ENCODE measurements around the gene ADARB2. TPM values are rescaled to one million over a fixed set of nuclear protein-coding genes. Genes with fewer than 3 reads are reported as not detected.
A peak's percentile ranks its signal among the peaks of the same experiment; 100 is the strongest.

ADARB2 gene
- total RNA-seq, 3 donors from 2014 or later, result 0.31 to 4.2 TPM; not detected in 1

DNA sequence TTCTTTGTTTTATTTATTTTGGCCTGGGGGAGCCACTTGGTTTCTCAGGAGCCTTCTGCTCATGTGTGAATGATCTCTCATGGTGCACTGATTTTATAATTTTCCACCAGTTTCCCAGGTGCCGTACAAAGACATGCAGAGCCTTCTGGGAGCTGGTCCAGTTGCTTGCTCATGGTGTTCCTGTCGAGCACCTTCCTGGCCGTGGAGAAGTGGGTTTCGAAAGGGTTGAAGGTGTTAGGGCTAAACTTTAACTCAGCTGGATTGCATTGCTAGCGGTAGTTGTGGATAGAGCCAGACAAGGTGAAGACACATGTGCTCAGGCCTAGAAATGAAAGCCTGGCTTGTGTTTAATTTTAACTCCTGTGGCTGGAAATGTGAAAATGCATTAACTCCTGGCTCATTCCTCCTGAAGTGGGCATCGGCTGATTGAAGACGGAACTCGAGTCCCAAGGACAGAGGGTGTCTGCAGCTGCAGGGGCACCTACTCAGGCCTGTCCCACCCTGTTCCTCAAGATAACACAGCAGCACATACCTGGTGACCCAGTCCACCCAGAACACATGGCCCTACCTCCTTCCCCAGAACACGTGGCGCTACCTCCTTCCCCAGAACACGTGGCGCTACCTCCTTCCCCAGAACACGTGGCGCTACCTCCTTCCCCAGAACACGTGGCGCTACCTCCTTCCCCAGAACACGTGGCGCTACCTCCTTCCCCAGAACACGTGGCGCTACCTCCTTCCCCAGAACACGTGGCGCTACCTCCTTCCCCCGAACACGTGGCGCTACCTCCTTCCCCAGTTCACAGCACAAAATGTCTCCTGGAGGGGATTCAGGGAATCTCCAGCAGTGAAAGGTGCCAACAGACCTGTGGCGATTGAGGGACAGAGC is 547.9 kb downstream of the ADARB2 start:
- DNase-seq, result no peak

DNA sequence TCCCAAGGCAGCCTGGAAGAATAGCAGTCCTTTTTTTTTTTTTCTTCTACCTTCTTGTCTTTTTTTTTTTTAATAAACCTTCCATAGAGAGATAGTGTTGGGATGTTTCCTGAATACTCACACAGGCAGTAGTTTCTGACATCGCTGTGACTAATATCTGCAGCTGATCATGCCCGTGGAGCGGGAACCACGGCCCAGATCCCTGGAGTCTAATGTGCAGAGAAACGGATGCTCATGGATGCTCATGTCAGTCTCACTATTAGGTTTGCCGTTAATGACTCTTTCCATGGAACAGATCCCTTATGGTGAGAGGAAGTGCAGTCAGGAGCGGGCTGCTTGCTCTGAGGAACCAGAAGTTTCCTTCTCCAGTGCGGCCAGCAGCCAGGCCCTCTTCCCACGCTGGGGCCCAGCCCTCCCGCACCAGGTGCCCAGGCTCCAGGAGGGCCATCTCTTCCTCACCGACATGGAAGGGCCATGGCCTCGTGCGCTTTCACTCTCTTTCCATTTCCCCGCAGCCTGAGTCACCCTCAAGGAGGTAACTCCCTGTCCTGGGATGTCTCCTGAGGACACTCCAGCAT is 548.7 kb downstream of the ADARB2 start:
- DNase-seq (no peak), ATAC-seq (no peak)
- no peaks in the 10 kb centered on the region for H3K36me3 ChIP-seq (ENCODE audit: low read depth)
- TF ChIP-seq, protein P1, sequence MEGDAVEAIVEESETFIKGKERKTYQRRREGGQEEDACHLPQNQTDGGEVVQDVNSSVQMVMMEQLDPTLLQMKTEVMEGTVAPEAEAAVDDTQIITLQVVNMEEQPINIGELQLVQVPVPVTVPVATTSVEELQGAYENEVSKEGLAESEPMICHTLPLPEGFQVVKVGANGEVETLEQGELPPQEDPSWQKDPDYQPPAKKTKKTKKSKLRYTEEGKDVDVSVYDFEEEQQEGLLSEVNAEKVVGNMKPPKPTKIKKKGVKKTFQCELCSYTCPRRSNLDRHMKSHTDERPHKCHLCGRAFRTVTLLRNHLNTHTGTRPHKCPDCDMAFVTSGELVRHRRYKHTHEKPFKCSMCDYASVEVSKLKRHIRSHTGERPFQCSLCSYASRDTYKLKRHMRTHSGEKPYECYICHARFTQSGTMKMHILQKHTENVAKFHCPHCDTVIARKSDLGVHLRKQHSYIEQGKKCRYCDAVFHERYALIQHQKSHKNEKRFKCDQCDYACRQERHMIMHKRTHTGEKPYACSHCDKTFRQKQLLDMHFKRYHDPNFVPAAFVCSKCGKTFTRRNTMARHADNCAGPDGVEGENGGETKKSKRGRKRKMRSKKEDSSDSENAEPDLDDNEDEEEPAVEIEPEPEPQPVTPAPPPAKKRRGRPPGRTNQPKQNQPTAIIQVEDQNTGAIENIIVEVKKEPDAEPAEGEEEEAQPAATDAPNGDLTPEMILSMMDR (IDR thresholded peaks at IDR 0.05), result no peak
- intact Hi-C loops (cut with DNase I, micrococcal nuclease), result no loop called here
- peaks cover 4% of the 10 kb centered on the region for H3K4me1 ChIP-seq (ENCODE audit: low read depth)
- H3K4me3 ChIP-seq, result no peak overlapping the region
- H3K9me3 ChIP-seq, result no peaks in the 10 kb centered on the region

More for the DNA sequence above, 547.9 kb downstream of the ADARB2 start:
- Histone ChIP-seq H3K4me1 (ENCODE audit: low read depth) (peaks cover 4% of the 10 kb centered on the region), H3K36me3 (ENCODE audit: low read depth) (no peaks in the 10 kb centered on the region), H3K4me3 (no peak overlapping the region), H3K9me3 (no peaks in the 10 kb centered on the region)
- intact Hi-C loops (cut with DNase I, micrococcal nuclease), result no loop called here
- TF ChIP-seq, protein P1 (IDR thresholded peaks at IDR 0.05), result no peak
- ATAC-seq, result no peak

DNA sequence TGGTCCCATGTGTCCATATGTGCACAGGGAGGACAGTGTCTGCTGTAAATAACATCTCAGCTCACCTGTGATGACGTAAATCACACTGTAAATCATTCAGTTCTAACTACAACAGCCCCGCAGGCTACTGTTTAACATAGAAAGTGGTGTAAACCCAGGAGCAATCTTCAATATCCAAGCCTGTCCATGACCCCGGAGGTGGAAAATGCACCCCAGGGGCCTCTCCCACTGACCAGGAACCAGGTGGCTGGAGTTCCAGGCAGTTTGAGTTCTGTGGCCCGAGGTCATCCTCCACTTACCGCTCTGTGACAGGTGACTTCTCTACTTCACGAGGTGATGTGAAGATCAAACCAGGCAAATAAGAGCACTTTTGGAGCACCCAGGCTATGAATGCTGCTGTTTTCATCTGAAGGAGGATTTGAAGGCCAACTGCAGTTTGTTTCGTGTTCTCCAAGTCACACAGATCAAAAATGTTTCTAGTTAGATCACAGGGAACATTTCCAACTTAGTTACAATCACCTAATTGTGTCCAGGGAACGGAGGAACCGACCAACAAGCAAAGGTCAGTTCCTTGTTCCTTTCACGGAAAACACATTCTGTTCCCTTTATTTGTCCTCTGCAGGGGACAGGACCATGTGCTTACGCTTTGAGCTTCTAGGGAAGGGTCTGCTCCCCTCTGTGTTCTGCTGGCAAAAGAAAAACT is 549.3 kb downstream of the ADARB2 start:
- intact Hi-C loops (cut with DNase I, micrococcal nuclease), result no loop called here
- H3K9me3 ChIP-seq, result no peaks in the 10 kb centered on the region
- TF ChIP-seq, protein P1 (IDR thresholded peaks at IDR 0.05), result no peak
- H3K36me3 ChIP-seq (ENCODE audit: low read depth), result no peaks in the 10 kb centered on the region
- no peak overlapping the region for H3K4me3 ChIP-seq
- ATAC-seq, result peak; percentile 50
- no peak for DNase-seq
- peaks cover 4% of the 10 kb centered on the region for H3K4me1 ChIP-seq (ENCODE audit: low read depth)

DNA sequence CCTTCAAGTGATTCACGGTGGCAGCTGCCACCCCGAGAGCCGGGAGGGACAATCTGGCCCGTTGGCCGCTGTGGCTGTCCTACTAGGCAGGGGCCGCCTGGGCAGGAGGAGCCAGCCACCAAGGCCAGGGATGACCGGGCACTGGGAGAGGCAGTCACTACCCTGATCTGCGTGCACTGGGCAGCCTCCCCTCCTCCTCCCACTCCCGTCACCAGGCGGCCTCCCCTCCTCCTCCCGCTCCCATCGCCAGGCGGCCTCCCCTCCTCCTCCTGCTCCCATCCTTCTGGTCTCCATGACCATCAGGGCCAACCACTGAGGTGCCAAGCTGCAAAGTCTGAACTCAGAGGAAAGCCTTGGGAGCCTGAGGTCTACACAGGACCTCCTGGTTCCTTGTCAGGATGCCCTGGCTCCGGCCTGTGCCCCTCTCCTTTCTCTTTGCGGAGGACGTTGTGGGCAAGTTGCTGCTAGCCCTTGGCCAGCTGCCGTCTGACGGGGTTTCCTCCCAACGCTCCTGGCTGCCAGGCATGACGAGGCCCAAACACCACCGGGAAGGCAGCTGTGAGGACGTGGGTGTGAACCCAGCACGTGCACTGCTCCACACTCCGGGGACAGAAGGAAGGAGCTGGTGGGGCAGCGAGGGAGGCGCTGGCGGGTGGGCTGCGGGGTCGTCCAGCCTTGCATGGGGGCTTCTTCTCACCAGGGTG is 550.0 kb downstream of the ADARB2 start:
- H3K9me3 ChIP-seq, result no peaks in the 10 kb centered on the region
- peak in 1 of 3 donors; percentile 32 for DNase-seq
- ATAC-seq, result peak; percentile 6

DNA sequence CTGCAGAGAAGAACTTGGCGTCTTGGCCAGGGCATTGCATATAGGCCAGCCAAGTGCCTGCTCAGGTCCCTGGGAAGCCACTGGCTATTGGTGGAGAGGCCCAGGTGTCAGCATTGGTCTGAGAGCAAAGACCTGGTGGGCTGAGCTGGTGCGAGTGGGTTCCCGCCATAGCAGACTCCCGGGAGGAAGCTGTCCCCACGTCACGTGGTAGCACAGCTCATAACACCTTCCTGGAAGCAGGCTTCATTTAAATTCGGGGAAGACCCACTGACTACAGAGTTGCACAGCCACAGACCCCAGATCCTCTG is 550.7 kb downstream of the ADARB2 start:
- no peak overlapping the region for H3K4me3 ChIP-seq
- no peaks in the 10 kb centered on the region for H3K9me3 ChIP-seq
- TF ChIP-seq, protein P1 (IDR thresholded peaks at IDR 0.05), result no peak
- peaks cover 4% of the 10 kb centered on the region for H3K4me1 ChIP-seq (ENCODE audit: low read depth)
- H3K36me3 ChIP-seq (ENCODE audit: low read depth), result no peaks in the 10 kb centered on the region
- no peak for ATAC-seq
- no peak for DNase-seq
- intact Hi-C loops (cut with DNase I, micrococcal nuclease), result no loop called here

More for the DNA sequence above, 550.0 kb downstream of the ADARB2 start:
- intact Hi-C loops (cut with DNase I, micrococcal nuclease), result no loop called here
- Histone ChIP-seq H3K4me3 (no peak overlapping the region), H3K36me3 (ENCODE audit: low read depth) (no peaks in the 10 kb centered on the region), H3K4me1 (ENCODE audit: low read depth) (peaks cover 4% of the 10 kb centered on the region)
- TF ChIP-seq, protein P1 (IDR thresholded peaks at IDR 0.05), result no peak
